Left ventricle myocardium superior (tissue), 1 donor: ENCODE data around the gene PTPDC1. TPM values are rescaled to one million over a fixed set of nuclear protein-coding genes. Genes with fewer than 3 reads are reported as not detected.

Experiments
- ATAC-seq: fragments of 200-7000 bp; cut with Tn5 transposase; one replicate; pipeline ENCODE4 v1.9.1; 2020; ENCODE audit warnings: mild to moderate bottlenecking, moderate library complexity
- DNase-seq: peaks from one replicate; pipeline ENCODE4 v3.0.0-alpha.2; 2020
- intact Hi-C: fragments of 100-400 bp; cut with micrococcal nuclease; formaldehyde crosslinking; loops from one replicate; pipeline ENCODE4 v1.11.0; 2022
- total RNA-seq: library from RNA; stranded (reverse); fragmentation: NEBNext Ultra II Directional; extraction: Animal tissue kit (Norgen Biotek cat#: 25700); gene quantifications from one replicate; pipeline ENCODE4 v1.2.1, GENCODE V29; 2021
- donor health status: DM: no; HTN: yes; CAD: no; lungs with severe emphysema.

Gene PTPDC1
- total RNA-seq, 1 donor from 2014 or later, result 8.3 TPM

- DNase-seq (peak; percentile 86), ATAC-seq (peak; percentile 87)
- intact Hi-C loops, result no loop called here
Observed at GRCh38 chr9:94139672-94140417, 55.6 kb downstream of the PTPDC1 start.

- DNase-seq, result no peak
- intact Hi-C loops, result no loop called here
- ATAC-seq, result no peak
Observed at GRCh38 chr9:94140418-94140780, 56.1 kb downstream of the PTPDC1 start.

GRCh38 chr9:94140791-94141790 is 56.8 kb downstream of the PTPDC1 start:
- intact Hi-C loops, result no loop called here
- ATAC-seq, result peak; percentile 38
- no peak for DNase-seq

- ATAC-seq, result no peak
- intact Hi-C loops, result no loop called here
- DNase-seq, result no peak
Observed at GRCh38 chr9:94142353-94142752, 58.1 kb downstream of the PTPDC1 start.

GRCh38 chr9:94144394-94144793 is 60.1 kb downstream of the PTPDC1 start:
- intact Hi-C loops, result no loop called here
- ATAC-seq, result no peak
- no peak for DNase-seq

- ATAC-seq, result no peak
- DNase-seq, result no peak
- intact Hi-C loops, result no loop called here
Observed at GRCh38 chr9:94145640-94146039, 61.4 kb downstream of the PTPDC1 start.

- DNase-seq (no peak), ATAC-seq (no peak)
- intact Hi-C loops, result no loop called here
Observed at GRCh38 chr9:94147776-94148175, 63.5 kb downstream of the PTPDC1 start.

- intact Hi-C loops, result no loop called here
- ATAC-seq (no peak), DNase-seq (no peak)
Observed at GRCh38 chr9:94148419-94148818, 64.2 kb downstream of the PTPDC1 start.

GRCh38 chr9:94149696-94150095 is 65.4 kb downstream of the PTPDC1 start:
- ATAC-seq (no peak), DNase-seq (no peak)
- intact Hi-C loops, result no loop called here

GRCh38 chr9:94150279-94150828 is 66.1 kb downstream of the PTPDC1 start:
- DNase-seq (no peak), ATAC-seq (no peak)
- intact Hi-C loops, result no loop called here

GRCh38 chr9:94150890-94151650 is 66.8 kb downstream of the PTPDC1 start:
- DNase-seq (no peak), ATAC-seq (peak; percentile 29)
- intact Hi-C loops, result no loop called here

GRCh38 chr9:94153905-94154304 is 69.6 kb downstream of the PTPDC1 start:
- ATAC-seq (no peak), DNase-seq (no peak)
- intact Hi-C loops, result no loop called here

GRCh38 chr9:94156348-94157049 is 72.2 kb downstream of the PTPDC1 start:
- intact Hi-C loops, result no loop called here
- no peak for ATAC-seq
- DNase-seq, result no peak

GRCh38 chr9:94157050-94157801 is 73.0 kb downstream of the PTPDC1 start:
- peak; percentile 87 for ATAC-seq
- intact Hi-C loops, result no loop called here
- peak; percentile 81 for DNase-seq
